H1 (cell line): ENCODE data around the gene GPR160. TPM values are rescaled to one million over a fixed set of nuclear protein-coding genes. Genes with fewer than 3 reads are reported as not detected.

Experiments
- CTCF ChIA-PET: fragments of 300-600 bp; sonication (Branson Sonifier 250); formaldehyde crosslinking; loops from one replicate; lab custom pipeline; 2021; ENCODE audit not compliant: partially characterized antibody; lab: Charles Lee
- POLR2A ChIA-PET: fragments of 300-600 bp; sonication (Branson Sonifier 250); formaldehyde crosslinking; loops from one replicate; lab custom pipeline; 2021; ENCODE audit warnings: inconsistent platforms; ENCODE audit not compliant: partially characterized antibody; lab: Charles Lee
- DNase-seq, 2 experiments: peaks; one replicate each; pipeline versions ENCODE4 v3.0.0 to v3.0.0-alpha.2; 2010 to 2022; ENCODE audit warnings: low spot score in 2 of 2, low read depth in 1 of 2, mixed read lengths in 1 of 2
- FAIRE-seq: peaks from 2 replicates; lab custom pipeline; 2011; peaks lifted over from hg19 to GRCh38; lab: Jason Lieb, UNC
- H2AFZ ChIP-seq: 2 replicates; pipeline ENCODE4 v1.8.1; 2012; ENCODE audit warnings: low read length, inconsistent platforms
- H2AK5ac ChIP-seq: 2 replicates; pipeline ENCODE4 v1.6.1; 2013; ENCODE audit warnings: low read depth, low read length
- H2BK120ac ChIP-seq: replicated peaks from 2 replicates; pipeline ENCODE3; 2013; ENCODE audit warnings: low read depth, low read length, inconsistent platforms
- H2BK12ac ChIP-seq: 2 replicates; pipeline ENCODE4 v1.6.1; 2013; ENCODE audit warnings: low read depth, low read length
- H2BK15ac ChIP-seq: 2 replicates; pipeline ENCODE4 v1.6.1; 2013; ENCODE audit warnings: low read length
- H2BK20ac ChIP-seq: 2 replicates; pipeline ENCODE4 v1.6.1; 2013; ENCODE audit warnings: low read length
- H2BK5ac ChIP-seq: 2 replicates; pipeline ENCODE4 v1.6.1; 2013; ENCODE audit warnings: low read depth, low read length
- H3K14ac ChIP-seq: 2 replicates; pipeline ENCODE4 v1.6.1; 2013; ENCODE audit warnings: inconsistent platforms; ENCODE audit not compliant: insufficient read length
- H3K18ac ChIP-seq: 2 replicates; pipeline ENCODE4 v1.6.1; 2013; ENCODE audit warnings: low read length; ENCODE audit errors: extremely low read depth
- H3K23ac ChIP-seq: 2 replicates; pipeline ENCODE4 v1.6.1; 2013; ENCODE audit warnings: inconsistent platforms; ENCODE audit not compliant: insufficient read length
- H3K23me2 ChIP-seq: 2 replicates; pipeline ENCODE4 v1.6.1; 2013; ENCODE audit warnings: low read depth, low read length
- H3K27ac ChIP-seq: 2 replicates; pipeline ENCODE4 v1.6.1; 2011; ENCODE audit warnings: low read depth, low read length, inconsistent platforms
- H3K27me3 ChIP-seq, 4 experiments: replicated peaks in 1 of 4; 1 replicate in 1 of 4; 2 replicates in 3 of 4; pipeline versions ENCODE4 v1.6.1 to v1.8.1; 2011 to 2013; ENCODE audit warnings: low read length in 3 of 4, mild to moderate bottlenecking in 3 of 4, inconsistent platforms in 2 of 4, mixed read lengths in 2 of 4, moderate library complexity in 1 of 4; ENCODE audit not compliant: control insufficient read depth in 3 of 4, insufficient read depth in 3 of 4; ENCODE audit errors: extremely low read depth in 1 of 4
- H3K36me3 ChIP-seq, 4 experiments: 2 replicates each; pipeline versions ENCODE4 v1.6.1 to v1.8.1; 2011 to 2013; ENCODE audit warnings: mild to moderate bottlenecking in 4 of 4, low read length in 3 of 4, moderate library complexity in 2 of 4, control low read depth in 1 of 4, inconsistent platforms in 1 of 4; ENCODE audit not compliant: insufficient read depth in 4 of 4, control insufficient read depth in 2 of 4
- H3K4ac ChIP-seq: replicated peaks from 2 replicates; pipeline ENCODE3; 2013; ENCODE audit warnings: low read length, low read depth, mixed read lengths, inconsistent platforms; ENCODE audit not compliant: insufficient read length
- H3K4me1 ChIP-seq, 4 experiments: replicated peaks in 1 of 4; 1 replicate in 1 of 4; 2 replicates in 3 of 4; pipeline versions ENCODE4 v1.6.1 to v1.8.1; 2011 to 2013; ENCODE audit warnings: low read length in 3 of 4, inconsistent platforms in 2 of 4, mixed read lengths in 1 of 4; ENCODE audit not compliant: insufficient read depth in 4 of 4, control insufficient read depth in 3 of 4
- H3K4me2 ChIP-seq, 2 experiments: 2 replicates each; pipeline versions ENCODE4 v1.6.1 to v1.8.1; 2011 to 2013; ENCODE audit warnings: low read depth in 2 of 2, low read length in 2 of 2, control low read depth in 1 of 2, inconsistent platforms in 1 of 2, mild to moderate bottlenecking in 1 of 2; ENCODE audit not compliant: insufficient read depth in 1 of 2
- H3K4me3 ChIP-seq, 4 experiments: fragments of 200-600, 300-600 bp in 1 of 4; sonication (generic), shearing (Covaris generic), sonication (Bioruptor Twin) in 1 of 4; 2 replicates each; pipeline versions ENCODE4 v1.5.1 to v1.8.1; 2011 to 2016; ENCODE audit warnings: low read length in 4 of 4, low read depth in 3 of 4, control low read depth in 2 of 4, inconsistent platforms in 2 of 4, mild to moderate bottlenecking in 2 of 4, mixed read lengths in 1 of 4, moderate library complexity in 1 of 4; ENCODE audit not compliant: insufficient read depth in 2 of 4; ENCODE audit errors: extremely low read depth in 1 of 4
- H3K56ac ChIP-seq: replicated peaks from 2 replicates; pipeline ENCODE3; 2013; ENCODE audit warnings: low read depth, mild to moderate bottlenecking, mixed read lengths, low read length, inconsistent platforms; ENCODE audit not compliant: insufficient read length
- H3K79me1 ChIP-seq: 2 replicates; pipeline ENCODE4 v1.6.1; 2013; ENCODE audit warnings: low read depth, low read length, control low read depth
- H3K79me2 ChIP-seq, 2 experiments: 2 replicates each; pipeline versions ENCODE4 v1.6.1 to v1.8.1; 2012 to 2013; ENCODE audit warnings: low read length in 2 of 2, mild to moderate bottlenecking in 2 of 2, inconsistent platforms in 1 of 2; ENCODE audit not compliant: insufficient read depth in 2 of 2, control insufficient read depth in 1 of 2
- H3K9ac ChIP-seq, 4 experiments: replicated peaks in 1 of 4; 1 replicate in 1 of 4; 2 replicates in 3 of 4; pipeline versions ENCODE4 v1.6.1 to v1.8.1; 2011 to 2013; ENCODE audit warnings: low read depth in 3 of 4, low read length in 3 of 4, control low read depth in 2 of 4, mild to moderate bottlenecking in 2 of 4, moderate library complexity in 2 of 4, inconsistent platforms in 1 of 4; ENCODE audit errors: extremely low read depth in 1 of 4
- H3K9me3 ChIP-seq, 2 experiments: 2 replicates each; pipeline versions ENCODE4 v1.6.1 to v1.8.1; 2012 to 2013; ENCODE audit warnings: mild to moderate bottlenecking in 2 of 2, moderate library complexity in 2 of 2, control low read depth in 1 of 2, inconsistent platforms in 1 of 2, low read depth in 1 of 2, low read length in 1 of 2, mixed read lengths in 1 of 2; ENCODE audit not compliant: insufficient read depth in 2 of 2
- H4K20me1 ChIP-seq, 2 experiments: replicated peaks in 1 of 2; 2 replicates each; pipeline versions ENCODE3 to v1.8.1; 2011 to 2013; ENCODE audit warnings: inconsistent platforms in 2 of 2, low read length in 2 of 2, mild to moderate bottlenecking in 1 of 2; ENCODE audit not compliant: insufficient read depth in 2 of 2, control insufficient read depth in 1 of 2
- H4K5ac ChIP-seq: 2 replicates; pipeline ENCODE4 v1.6.1; 2013; ENCODE audit warnings: low read length, low read depth, mixed read lengths, inconsistent platforms; ENCODE audit not compliant: insufficient read length
- H4K8ac ChIP-seq: 2 replicates; pipeline ENCODE4 v1.8.0; 2013; ENCODE audit warnings: mild to moderate bottlenecking, moderate library complexity, low read length, inconsistent platforms; ENCODE audit not compliant: insufficient read depth; ENCODE audit errors: extremely low read depth
- H4K91ac ChIP-seq: replicated peaks from 2 replicates; pipeline ENCODE3; 2013; ENCODE audit warnings: low read length, mixed read lengths, inconsistent platforms; ENCODE audit not compliant: insufficient read length
- BACH1 ChIP-seq: IDR thresholded peaks from 2 replicates; pipeline ENCODE4 v1.6.1; 2012; ENCODE audit warnings: low read length, improper control_type of control experiment
- BRCA1 ChIP-seq: IDR thresholded peaks from 2 replicates; pipeline ENCODE4 v1.6.1; 2012; ENCODE audit warnings: low read depth, low read length, improper control_type of control experiment
- EP300 ChIP-seq, 2 experiments: IDR thresholded peaks; 1 replicate in 1 of 2; 2 replicates in 1 of 2; pipeline ENCODE4 v1.6.1; 2011 to 2012; ENCODE audit warnings: low read depth in 2 of 2, low read length in 2 of 2, mild to moderate bottlenecking in 2 of 2, borderline replicate concordance in 1 of 2, inconsistent platforms in 1 of 2, moderate library complexity in 1 of 2
- HDAC2 ChIP-seq, 2 experiments: fragments of 300-600 bp in 1 of 2; sonication (generic) in 1 of 2; IDR thresholded peaks; 2 replicates each; pipeline ENCODE4 v1.6.1; 2011 to 2012; ENCODE audit warnings: low read depth in 2 of 2, low read length in 2 of 2, mild to moderate bottlenecking in 2 of 2, moderate library complexity in 2 of 2, borderline replicate concordance in 1 of 2, inconsistent platforms in 1 of 2
- NANOG ChIP-seq: IDR thresholded peaks from 2 replicates; pipeline ENCODE4 v1.6.1; 2011; ENCODE audit warnings: low read length, low read depth, mild to moderate bottlenecking, inconsistent platforms; ENCODE audit not compliant: insufficient read depth, poor library complexity, severe bottlenecking
- NRF1 ChIP-seq: IDR thresholded peaks from 2 replicates; pipeline ENCODE4 v1.6.1; 2011; ENCODE audit warnings: mild to moderate bottlenecking, low read depth, low read length, improper control_type of control experiment
- SAP30 ChIP-seq: fragments of 300-600 bp; sonication (generic); IDR thresholded peaks from 2 replicates; pipeline ENCODE4 v1.7.1; 2012; ENCODE audit warnings: low read length, moderate library complexity, mild to moderate bottlenecking, inconsistent platforms; ENCODE audit not compliant: insufficient read depth, insufficient replicate concordance
- SP1 ChIP-seq: IDR thresholded peaks from 2 replicates; pipeline ENCODE4 v1.6.1; 2011; ENCODE audit warnings: low read depth, low read length
- SP2 ChIP-seq: IDR thresholded peaks from 2 replicates; pipeline ENCODE4 v1.6.1; 2012; ENCODE audit warnings: mild to moderate bottlenecking, low read length, inconsistent platforms
- TCF12 ChIP-seq: IDR thresholded peaks from 2 replicates; pipeline ENCODE4 v1.6.1; 2011; ENCODE audit warnings: low read depth, mild to moderate bottlenecking, low read length
- WGBS, 2 experiments: shearing (Covaris generic) in 1 of 2; methylation state at CpG; one replicate each; pipeline versions ENCODE4 v1.1.6 to v1.1.7; 2013 to 2015; ENCODE audit warnings: low lambda C conversion rate in 2 of 2, mixed read lengths in 2 of 2, inconsistent platforms in 1 of 2, low coverage in 1 of 2, missing lambda C conversion rate in 1 of 2; ENCODE audit not compliant: insufficient replicate concordance in 2 of 2, insufficient coverage in 1 of 2, insufficient read length in 1 of 2; ENCODE audit errors: extremely low coverage in 1 of 2, missing lambda C conversion rate in 1 of 2; 5-methylcytosine and 5-hydroxymethylcytosine counted together
- polyA plus RNA-seq, 7 experiments: library from polyadenylated mRNA; depleted of rRNA in 3 of 7; stranded (reverse) in 5 of 7; unstranded in 2 of 7; fragments of >200 nt in 5 of 7; fragments of 200-250 nt in 2 of 7; gene quantifications; 1 replicate in 5 of 7; 2 replicates in 1 of 7; 4 replicates in 1 of 7; pipeline versions ENCODE4 v1.2.1 to v1.2.3, GENCODE V29; 2011 to 2013; ENCODE audit warnings: missing spikeins in 2 of 7, mixed read lengths in 2 of 7
- total RNA-seq: library from RNA; stranded (reverse); fragmentation: NEBNext Ultra II Directional; extraction: Animal tissue kit (Norgen Biotek cat#: 25700); gene quantifications from 2 replicates; pipeline ENCODE4 v1.2.1, GENCODE V29; 2021
- TF ChIP-seq, protein P1 (sequence below): IDR thresholded peaks from 2 replicates; pipeline ENCODE4 v1.6.1; 2012; ENCODE audit warnings: inconsistent platforms
- TF ChIP-seq, protein P2 (sequence below): IDR thresholded peaks from 2 replicates; pipeline ENCODE4 v1.6.1; 2012; ENCODE audit warnings: low read length, inconsistent platforms

The GPR160 gene
- total and polyA plus RNA-seq, 2 of the 8 experiments (the other 6 are each of a cell fraction or from before 2014, with no cell fraction given) = 14.3 to 16.6 TPM

DNA sequence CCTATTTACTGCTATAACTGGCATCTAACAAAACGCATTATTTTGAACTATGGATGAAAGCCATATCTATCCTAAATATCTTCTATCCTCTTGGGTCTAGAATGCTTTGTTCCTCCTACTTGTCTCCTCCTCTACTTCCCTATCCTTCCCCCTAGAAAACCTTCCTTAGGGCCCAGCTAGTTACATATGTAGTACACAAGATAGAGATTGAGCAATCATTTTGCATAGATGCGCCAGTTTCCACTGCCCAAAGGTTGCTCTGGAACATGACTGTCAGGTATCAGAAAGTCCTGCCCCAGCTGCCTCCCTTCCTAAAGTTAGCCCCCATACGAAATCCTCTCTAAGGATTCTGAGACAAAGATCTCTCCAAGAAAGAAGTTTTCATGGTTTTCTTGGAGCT is 55.1 kb downstream of the GPR160 start:
- Histone ChIP-seq H3K14ac (no peak overlapping the region), H3K56ac (no peak overlapping the region), H2AK5ac (no peak overlapping the region), H2BK15ac (no peak overlapping the region), H3K27ac (no peak overlapping the region), H3K4me3 (no peak overlapping the region), H3K23ac (no peak overlapping the region), H4K5ac (no peak overlapping the region), H3K79me2 (no peaks in the 10 kb centered on the region), H3K4me1 (no peaks in the 10 kb centered on the region), H3K9ac (no peak overlapping the region), H3K27me3 (no peaks in the 10 kb centered on the region), H4K20me1 (no peaks in the 10 kb centered on the region), H3K4ac (no peak overlapping the region), H3K23me2 (no peaks in the 10 kb centered on the region), H4K91ac (no peak overlapping the region), H2BK20ac (no peak overlapping the region), H3K18ac (no peak overlapping the region), H2AFZ (no peak overlapping the region), H3K9me3 (no peaks in the 10 kb centered on the region), H3K79me1 (no peaks in the 10 kb centered on the region; the same call in 1 of the 2 replicates), H2BK5ac (no peak overlapping the region), H4K8ac (no peak overlapping the region), H3K4me2 (no peak overlapping the region), H3K36me3 (peaks cover 0 to 35% (median 9%) of the 10 kb centered on the region in 4 experiments; a peak in 4 of 8 replicates), H2BK12ac (no peak overlapping the region), H2BK120ac (no peak overlapping the region)
- ChIA-PET CTCF (interaction anchor here (0.6 to 5.9 kb wide), 4 partner anchors 14 to 206 kb away, joined by 3 to 34 read pairs (median 3); no protein-coding TSS in a partner anchor), POLR2A (no interaction called here)
- FAIRE-seq (no peak), DNase-seq (no peak)
- WGBS, 2 experiments = 91% methylated on average over 3 of the region's 3 CpGs; no CpG with 5 or more reads in 1 of the 2 experiments
- TF ChIP-seq BRCA1 (no peak), SAP30 (no peak), BACH1 (no peak), SP2 (no peak), SP1 (no peak), EP300 (IDR thresholded peaks at IDR 0.05; ENCODE audit: borderline replicate concordance in 1 of 2, low read depth in 2 of 2, low read length in 2 of 2) (no peak), NANOG (no peak), TCF12 (no peak), HDAC2 (IDR thresholded peaks at IDR 0.05; ENCODE audit: borderline replicate concordance in 1 of 2, low read depth in 2 of 2, low read length in 2 of 2) (no peak), NRF1 (no peak)
- TF ChIP-seq, protein P1, sequence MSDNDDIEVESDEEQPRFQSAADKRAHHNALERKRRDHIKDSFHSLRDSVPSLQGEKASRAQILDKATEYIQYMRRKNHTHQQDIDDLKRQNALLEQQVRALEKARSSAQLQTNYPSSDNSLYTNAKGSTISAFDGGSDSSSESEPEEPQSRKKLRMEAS = no peak
- TF ChIP-seq, protein P2, sequence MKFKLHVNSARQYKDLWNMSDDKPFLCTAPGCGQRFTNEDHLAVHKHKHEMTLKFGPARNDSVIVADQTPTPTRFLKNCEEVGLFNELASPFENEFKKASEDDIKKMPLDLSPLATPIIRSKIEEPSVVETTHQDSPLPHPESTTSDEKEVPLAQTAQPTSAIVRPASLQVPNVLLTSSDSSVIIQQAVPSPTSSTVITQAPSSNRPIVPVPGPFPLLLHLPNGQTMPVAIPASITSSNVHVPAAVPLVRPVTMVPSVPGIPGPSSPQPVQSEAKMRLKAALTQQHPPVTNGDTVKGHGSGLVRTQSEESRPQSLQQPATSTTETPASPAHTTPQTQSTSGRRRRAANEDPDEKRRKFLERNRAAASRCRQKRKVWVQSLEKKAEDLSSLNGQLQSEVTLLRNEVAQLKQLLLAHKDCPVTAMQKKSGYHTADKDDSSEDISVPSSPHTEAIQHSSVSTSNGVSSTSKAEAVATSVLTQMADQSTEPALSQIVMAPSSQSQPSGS = no peak
